Panc1 (cell line): Measurements from ENCODE around the gene FTSJ1. TPM values are rescaled to one million over a fixed set of nuclear protein-coding genes. Genes with fewer than 3 reads are reported as not detected.
"Not testable (repeated sequence)": the region's sequence is repeated elsewhere in the genome, so short reads cannot be mapped to it uniquely, and the experiment has no call there.

Experiments used
- ATAC-seq: fragments of 200-7000 bp; cut with Tn5 transposase; 2 replicates; pipeline ENCODE4 v1.9.1; 2020; ENCODE audit warnings: mild to moderate bottlenecking, moderate library complexity
- BruUV-seq: library from RNA; stranded (reverse); fragments of 400-500 nt; replicated peaks from 2 replicates; lab custom pipeline; 2021; lab: Mats Ljungman, UMichigan
- CTCF ChIA-PET: fragments of 300-600 bp; sonication (Branson Sonifier 250); formaldehyde crosslinking; loops from one replicate; lab custom pipeline; 2022; ENCODE audit warnings: antibody characterized with exemption; lab: Charles Lee
- POLR2A ChIA-PET: fragments of 300-600 bp; sonication (Branson Sonifier 250); formaldehyde crosslinking; loops from one replicate; lab custom pipeline; 2022; ENCODE audit warnings: antibody characterized with exemption; lab: Charles Lee
- DNase-seq: peaks from one replicate; pipeline ENCODE4 v3.0.0-alpha.2; 2010; ENCODE audit warnings: low read depth, low spot score
- H3K27ac ChIP-seq: 2 replicates; pipeline ENCODE4 v1.5.1; 2011; ENCODE audit warnings: mild to moderate bottlenecking, low read length, inconsistent platforms
- H3K27me3 ChIP-seq: fragments of 200-500 bp; sonication (Bioruptor generic); 2 replicates; pipeline ENCODE4 v1.6.0; 2014; ENCODE audit warnings: low read length, inconsistent platforms; ENCODE audit not compliant: control insufficient read depth, insufficient read depth
- H3K36me3 ChIP-seq: fragments of 200-500 bp; sonication (Bioruptor generic); 2 replicates; pipeline ENCODE4 v1.5.1; 2014; ENCODE audit warnings: inconsistent platforms, mild to moderate bottlenecking, low read length, moderate library complexity; ENCODE audit not compliant: control insufficient read depth, insufficient read depth
- H3K4me1 ChIP-seq: 2 replicates; pipeline ENCODE4 v1.5.1; 2011; ENCODE audit warnings: inconsistent platforms, mild to moderate bottlenecking, low read length, moderate library complexity; ENCODE audit not compliant: control insufficient read depth, insufficient read depth
- H3K4me3 ChIP-seq, 2 experiments: 2 replicates each; pipeline ENCODE4 v1.5.1; 2011 to 2012; ENCODE audit warnings: low read depth in 2 of 2, low read length in 2 of 2, mild to moderate bottlenecking in 2 of 2, inconsistent platforms in 1 of 2, moderate library complexity in 1 of 2
- H3K9me3 ChIP-seq: fragments of 200-500 bp; sonication (Bioruptor generic); 2 replicates; pipeline ENCODE4 v1.5.1; 2014; ENCODE audit warnings: low read depth, mild to moderate bottlenecking, inconsistent platforms, low read length, moderate library complexity; ENCODE audit not compliant: control insufficient read depth, insufficient read depth
- CTCF ChIP-seq: fragments of 450-650 bp; IDR thresholded peaks from 2 replicates; pipeline ENCODE4 v1.5.1; 2017; ENCODE audit warnings: mild to moderate bottlenecking
- POLR2AphosphoS5 ChIP-seq: IDR thresholded peaks from 2 replicates; pipeline ENCODE4 v1.6.1; 2012; ENCODE audit warnings: mild to moderate bottlenecking, low read depth, low read length, moderate library complexity
- REST ChIP-seq, 2 experiments: IDR thresholded peaks; 2 replicates each; pipeline ENCODE4 v1.6.1; 2011 to 2012; ENCODE audit warnings: low read depth in 2 of 2, control low read depth in 1 of 2, low read length in 1 of 2, mild to moderate bottlenecking in 1 of 2, moderate library complexity in 1 of 2; ENCODE audit not compliant: insufficient read depth in 1 of 2
- SIN3A ChIP-seq: IDR thresholded peaks from 2 replicates; pipeline ENCODE4 v1.6.1; 2012; ENCODE audit warnings: low read depth, mild to moderate bottlenecking, low read length, moderate library complexity, borderline replicate concordance; ENCODE audit not compliant: insufficient read depth
- TCF7L2 ChIP-seq: IDR thresholded peaks from 2 replicates; pipeline ENCODE4 v1.6.1; 2011; ENCODE audit warnings: mild to moderate bottlenecking, low read depth, low read length, inconsistent platforms
- in situ Hi-C: cut with HindIII; loops from 2 replicates; pipeline ENCODE4 v1.10.0; 2016; ENCODE audit warnings: low sequenced_read_pairs, low pct_unique_long_range_greater_than_20kb
- intact Hi-C: fragments of 100-400 bp; cut with micrococcal nuclease; formaldehyde crosslinking; loops from one replicate; pipeline ENCODE4 v1.10.0; 2022; ENCODE audit not compliant: unreplicated experiment
- total RNA-seq: library from RNA; stranded (reverse); gene quantifications from one replicate; pipeline ENCODE4 v1.2.1, GENCODE V29; 2021; ENCODE audit not compliant: unreplicated experiment

The FTSJ1 gene
- total RNA-seq, 1 experiment from 2014 or later: 43.1 TPM

GRCh38 chrX:48516987-48517386, 41.0 kb downstream of the FTSJ1 start:
- no peak overlapping the region for H3K4me3 ChIP-seq
- DNase-seq (no peak), ATAC-seq (no peak)
- no peaks in the 10 kb centered on the region for H3K27me3 ChIP-seq
- intact Hi-C loops (no loop called here), in situ Hi-C loops (no loop called here)
- TF ChIP-seq TCF7L2 (no peak), POLR2AphosphoS5 (no peak), REST (IDR thresholded peaks at IDR 0.05; ENCODE audit: insufficient read depth in 1 of 2, low read depth in 2 of 2, low read length in 1 of 2) (no peak), CTCF (no peak), SIN3A (no peak)
- H3K36me3 ChIP-seq: no peaks in the 10 kb centered on the region
- no peaks in the 10 kb centered on the region for H3K9me3 ChIP-seq
- H3K27ac ChIP-seq: no peak overlapping the region
- ChIA-PET POLR2A (no interaction called here), CTCF (no interaction called here)
- H3K4me1 ChIP-seq: no peaks in the 10 kb centered on the region
- no TSS peak for BruUV-seq

GRCh38 chrX:48519481-48519880, 43.5 kb downstream of the FTSJ1 start:
- POLR2A ChIA-PET, H3K27me3 ChIP-seq, CTCF ChIA-PET, in situ Hi-C loops, H3K4me1 ChIP-seq, H3K9me3 ChIP-seq, BruUV-seq, ATAC-seq, H3K4me3 ChIP-seq, DNase-seq, H3K27ac ChIP-seq, intact Hi-C loops, H3K36me3 ChIP-seq: not testable (repeated sequence)

GRCh38 chrX:48520455-48520854, 44.5 kb downstream of the FTSJ1 start:
- intact Hi-C loops (no loop called here), in situ Hi-C loops (no loop called here)
- no peaks in the 10 kb centered on the region; the same call in 1 of the 2 replicates for H3K36me3 ChIP-seq
- no peaks in the 10 kb centered on the region for H3K9me3 ChIP-seq
- no peak overlapping the region for H3K4me3 ChIP-seq
- no peak for ATAC-seq
- no peaks in the 10 kb centered on the region for H3K27me3 ChIP-seq
- BruUV-seq: no TSS peak
- ChIA-PET POLR2A (no interaction called here), CTCF (no interaction called here)
- H3K4me1 ChIP-seq: no peaks in the 10 kb centered on the region; the same call in 1 of the 2 replicates
- DNase-seq: no peak
- TF ChIP-seq CTCF (no peak), POLR2AphosphoS5 (no peak), REST (IDR thresholded peaks at IDR 0.05; ENCODE audit: insufficient read depth in 1 of 2, low read depth in 2 of 2, low read length in 1 of 2) (no peak), SIN3A (no peak), TCF7L2 (no peak)
- H3K27ac ChIP-seq: no peak overlapping the region
